Midbrain (tissue), 1 donor: ENCODE measurements around the gene STOX1.
A peak's percentile ranks its signal among the peaks of the same experiment; 100 is the strongest.
"Not testable (repeated sequence)": the region's sequence is repeated elsewhere in the genome, so short reads cannot be mapped to it uniquely, and the experiment has no call there.

ENCODE experiments used
- DNase-seq: peaks from one replicate; lab custom pipeline; 2025; lab: John Stamatoyannopoulos, UW

The STOX1 gene

DNA sequence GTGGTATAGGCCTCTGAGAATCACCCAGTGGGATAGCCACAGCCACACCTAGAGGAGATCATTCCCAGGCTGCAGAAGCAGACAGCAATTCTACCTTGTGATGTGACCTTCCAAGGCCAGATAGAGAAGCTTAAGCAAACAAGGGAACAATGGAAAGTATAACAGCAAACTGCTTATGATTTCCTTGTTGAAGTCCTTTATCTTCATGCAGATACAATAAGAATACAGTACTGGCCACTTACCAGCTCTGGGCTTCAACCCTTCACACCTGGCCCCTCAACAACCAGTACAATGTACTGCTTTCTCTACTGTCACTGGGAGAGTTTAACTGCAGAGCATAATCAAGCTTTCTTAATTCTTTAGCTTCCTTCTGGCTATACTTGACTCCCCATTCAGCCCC lies 51.2 kb downstream of the STOX1 start:
- no peak for DNase-seq

DNA sequence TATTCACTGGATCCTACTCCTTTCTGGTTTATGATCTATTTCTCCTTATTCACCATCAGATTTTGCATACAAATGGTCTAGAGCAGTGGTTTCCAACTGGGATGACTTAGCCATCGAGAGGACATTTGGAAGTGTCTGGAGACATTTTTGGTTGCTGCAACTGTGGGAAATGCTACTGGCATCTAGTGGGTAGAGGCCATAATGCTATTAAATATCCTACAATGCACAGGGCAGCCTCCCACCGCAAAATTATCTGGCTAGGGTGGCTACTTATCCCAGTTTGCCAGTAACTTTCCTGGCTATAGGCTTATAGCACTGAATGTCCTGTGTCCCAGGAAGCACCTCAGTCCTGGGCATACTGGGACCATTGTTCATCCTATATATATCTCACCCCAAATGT lies 52.3 kb downstream of the STOX1 start:
- no peak for DNase-seq

DNA sequence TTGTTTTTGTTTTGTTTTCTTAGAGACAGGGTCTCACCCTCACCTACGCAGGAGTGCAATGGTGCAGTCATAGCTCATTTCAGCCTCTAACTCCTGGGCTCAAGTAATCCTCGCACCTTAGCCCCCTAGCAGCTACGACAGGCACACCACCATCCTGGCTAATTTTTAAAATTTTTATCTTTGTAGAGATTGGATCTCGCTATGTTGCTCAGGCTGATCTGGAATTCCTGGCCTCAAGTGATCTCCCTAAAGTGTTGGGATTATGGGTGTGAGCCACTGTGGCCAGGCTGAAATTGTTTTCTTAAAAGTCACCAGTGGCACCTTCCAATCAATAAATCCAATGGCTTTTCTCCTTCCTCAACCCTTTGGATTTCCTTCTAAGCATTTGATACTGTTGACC lies 52.9 kb downstream of the STOX1 start:
- DNase-seq, result no peak

DNA sequence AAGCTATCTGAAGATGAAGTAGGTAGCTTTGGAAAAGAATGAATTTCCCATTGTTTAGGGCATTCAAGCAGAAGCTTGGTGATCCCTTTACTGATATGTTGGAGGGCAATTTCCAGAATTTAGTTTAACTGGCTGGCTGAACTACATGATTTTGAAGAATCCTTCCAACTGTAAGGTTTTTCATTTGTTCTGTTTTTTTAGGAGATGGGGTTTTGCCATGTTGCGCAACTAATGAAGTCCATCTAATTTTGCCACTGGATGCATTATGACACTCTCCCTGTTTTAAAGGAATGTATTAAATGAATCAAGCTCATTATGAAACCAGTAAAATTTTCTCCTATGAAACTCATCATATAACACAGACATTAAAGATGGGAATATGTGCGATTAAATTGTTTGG lies 67.7 kb downstream of the STOX1 start:
- DNase-seq, result no peak

DNA sequence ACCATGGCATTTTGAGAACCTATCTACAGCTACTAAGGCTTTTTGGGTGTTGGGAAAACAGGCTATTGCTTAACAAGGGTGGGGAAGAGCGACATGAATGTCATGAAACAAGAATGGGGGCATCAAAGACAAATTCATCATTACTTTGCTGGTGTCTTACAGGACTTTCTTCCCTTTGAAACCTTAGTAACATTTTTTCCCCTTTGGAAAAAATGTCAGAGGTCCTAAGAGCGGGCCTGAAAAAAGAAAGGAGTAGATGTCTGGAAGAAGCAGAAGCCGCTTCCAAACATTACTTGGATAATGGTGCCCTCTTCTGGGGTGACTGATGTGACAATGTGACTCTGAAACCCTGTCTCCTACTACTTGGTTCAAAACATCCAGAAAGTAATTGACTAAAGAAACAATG lies 70.0 kb downstream of the STOX1 start:
- DNase-seq, result peak; percentile 63

DNA sequence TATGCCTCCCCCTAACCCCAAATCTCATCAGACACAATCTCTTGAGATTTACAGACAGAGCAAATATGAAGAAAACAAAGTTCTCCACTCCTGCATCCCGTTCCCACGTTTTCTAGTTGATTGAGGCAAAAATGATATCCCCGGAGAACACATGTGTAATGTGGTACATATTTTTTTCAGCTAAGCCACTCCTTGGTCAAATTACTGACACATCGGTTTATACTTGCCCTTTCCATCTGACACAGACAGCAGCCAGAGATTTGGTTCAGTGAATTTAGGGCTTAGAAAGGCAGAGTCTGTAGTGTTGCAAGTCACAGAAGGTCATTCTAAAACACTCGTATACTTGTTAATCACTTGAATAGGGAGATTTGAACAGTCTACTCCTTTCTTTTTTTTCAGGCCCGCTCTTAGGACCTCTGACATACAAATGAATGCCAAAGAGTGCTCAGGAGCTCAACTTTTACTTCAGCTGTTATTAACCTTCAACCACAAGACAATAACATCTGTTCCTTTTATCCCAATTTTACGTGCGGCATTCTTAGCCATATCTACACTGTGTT lies 71.9 kb downstream of the STOX1 start:
- DNase-seq, result no peak

DNA sequence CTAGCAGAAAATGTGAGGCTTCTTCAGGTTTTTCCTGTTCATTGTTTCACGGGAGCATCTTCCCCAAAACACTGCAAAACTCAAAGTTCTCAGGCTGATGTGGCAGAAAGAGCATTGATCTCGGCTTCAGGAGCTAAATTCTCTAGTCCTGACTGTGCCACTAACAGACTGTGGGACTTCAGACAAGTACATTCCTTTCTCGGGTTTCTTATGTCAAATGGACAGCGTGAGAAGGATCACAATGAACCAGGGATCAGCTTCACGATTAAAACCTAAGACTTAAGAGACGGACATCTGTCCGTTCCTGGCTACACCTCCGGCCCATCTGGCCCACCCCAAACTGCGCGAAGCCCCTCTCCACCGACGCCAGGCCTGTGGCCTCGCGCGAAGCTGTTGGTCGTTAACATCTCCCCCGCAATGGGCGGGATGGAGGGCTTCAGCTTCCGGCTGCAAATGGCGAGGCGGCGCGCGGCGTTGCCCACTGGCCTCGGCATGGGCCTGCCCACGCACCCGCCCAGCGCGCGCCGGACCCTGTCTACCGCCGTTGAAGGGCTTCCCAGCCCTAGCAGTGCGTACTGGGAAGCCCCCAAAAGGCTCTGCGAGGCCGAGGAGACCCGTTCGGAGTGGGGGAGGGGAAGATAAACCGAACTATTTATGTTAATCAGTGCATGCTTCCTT lies 73.2 kb downstream of the STOX1 start:
- peak; percentile 79 for DNase-seq

DNA sequence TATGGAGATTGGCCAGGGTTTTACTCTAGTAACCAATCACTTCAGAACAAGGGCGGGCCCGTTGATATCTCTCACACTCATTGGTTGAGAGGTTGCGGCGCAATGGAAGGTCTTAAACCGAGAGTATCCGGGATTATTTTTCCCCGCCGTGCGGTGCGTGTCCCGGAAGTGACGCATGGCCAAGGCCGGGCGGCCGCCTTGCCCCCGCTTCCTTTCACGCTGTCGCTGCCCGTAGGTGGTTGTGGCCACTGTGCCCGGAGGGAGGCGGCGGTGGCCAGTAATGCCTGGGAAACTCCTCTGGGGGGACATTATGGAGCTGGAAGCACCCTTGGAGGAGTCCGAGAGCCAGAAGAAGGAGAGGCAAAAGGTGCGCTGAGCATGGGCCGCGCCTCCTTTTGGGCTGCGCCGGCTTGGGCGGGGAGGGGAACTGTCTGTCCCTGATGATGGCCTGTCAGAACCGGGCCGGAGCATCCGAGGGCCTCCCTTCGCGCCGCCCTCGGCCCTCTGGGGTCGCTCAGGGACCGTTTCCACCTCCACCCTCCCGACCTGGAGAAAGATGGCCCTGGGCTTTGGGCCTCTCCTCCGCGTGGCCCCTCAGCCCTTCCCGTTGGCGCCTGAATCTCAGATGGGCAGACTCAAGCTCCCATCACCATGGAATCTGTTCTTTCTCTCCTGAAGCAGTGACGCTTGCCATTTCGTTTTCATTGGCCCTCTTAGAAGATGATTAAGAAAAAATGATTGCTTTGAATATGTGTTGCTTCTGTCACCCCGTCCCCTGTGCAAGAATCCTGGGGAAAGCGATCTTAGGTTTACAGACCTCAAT lies 74.0 kb downstream of the STOX1 start, which contains the start of gene DDX50:
TSS of gene DDX50 (plus strand) at position 211 of the 823 bp plus-strand sequence. CDS start at position 281, 70 bp downstream.
- DNase-seq, result peak; percentile 99

DNA sequence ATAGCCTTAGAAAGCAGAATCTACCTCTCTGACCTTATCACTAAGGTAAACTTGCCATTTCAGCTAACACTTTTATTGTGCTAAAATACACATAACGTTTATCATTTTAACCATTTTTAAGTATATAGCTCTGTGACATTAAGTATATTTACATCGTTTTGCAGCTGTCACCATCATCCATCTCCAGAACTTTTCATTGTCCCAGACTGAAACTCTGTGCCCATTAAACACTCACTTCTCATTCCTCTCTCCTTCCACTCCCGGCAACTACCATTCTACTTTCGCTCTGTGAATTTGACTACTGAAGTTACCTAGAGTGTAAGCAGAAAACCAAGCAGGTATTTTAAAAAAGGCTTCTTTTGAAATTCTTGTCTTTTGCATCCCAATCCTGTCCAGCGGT lies 75.1 kb downstream of the STOX1 start:
- no peak for DNase-seq

DNA sequence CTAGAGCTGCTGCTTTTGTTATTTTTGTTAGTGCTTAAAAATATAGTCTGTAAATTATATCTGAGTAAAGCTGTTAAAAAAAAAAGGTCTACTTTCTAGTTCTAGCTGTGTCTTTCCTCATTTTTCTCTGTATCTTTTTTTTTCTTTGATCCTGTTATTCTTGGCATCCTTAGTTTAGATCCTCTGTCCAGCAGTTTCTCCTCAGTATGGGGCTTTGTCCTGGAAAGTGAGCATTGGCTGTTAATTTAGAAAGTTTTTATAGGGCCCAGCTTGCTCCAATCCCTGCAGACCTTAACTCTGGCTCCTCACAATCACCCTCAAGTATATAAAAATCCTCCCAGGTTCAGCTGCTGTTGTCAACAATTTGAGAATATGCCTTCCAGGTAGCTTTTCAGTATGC lies 97.3 kb downstream of the STOX1 start:
- DNase-seq, result no peak

DNA sequence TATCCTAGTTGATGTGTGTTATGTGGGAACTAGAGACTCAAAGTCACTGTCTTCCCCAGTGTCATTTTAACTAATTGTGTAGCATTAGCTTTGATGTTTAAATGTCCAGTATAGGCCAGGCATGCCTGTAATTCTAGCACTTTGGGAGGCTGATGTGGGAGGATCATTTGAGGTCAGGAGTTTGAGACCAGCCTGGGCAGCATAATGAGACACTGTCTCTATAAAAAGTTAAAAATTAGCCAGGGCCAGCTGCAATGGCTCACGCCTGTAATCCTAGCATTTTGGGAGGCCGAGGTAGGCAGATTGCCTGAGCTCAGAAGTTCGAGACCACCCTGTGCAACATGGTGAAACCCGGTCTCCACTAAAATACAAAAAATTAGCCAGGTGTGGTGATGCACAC lies 98.2 kb downstream of the STOX1 start:
- DNase-seq, result no peak

DNA sequence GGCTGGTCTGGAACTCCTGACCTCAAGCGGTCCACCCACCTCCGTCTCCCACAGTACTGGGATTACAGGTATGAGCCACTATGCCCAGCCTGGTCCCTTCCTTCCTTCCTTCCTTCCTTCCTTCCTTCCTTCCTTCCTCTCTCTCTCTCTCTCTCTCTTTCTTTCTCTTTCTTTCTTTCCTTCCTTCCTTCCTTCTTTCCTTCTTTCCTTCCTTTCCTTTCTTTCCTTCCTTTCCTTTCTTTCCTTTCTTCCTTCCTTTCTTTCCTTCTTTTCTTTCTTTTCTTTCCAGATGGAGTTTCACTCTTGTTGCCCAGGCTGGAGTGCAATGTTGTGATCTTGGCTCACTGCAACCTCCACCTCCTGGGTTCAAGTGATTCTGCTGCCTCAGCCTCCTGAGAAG lies 101.8 kb downstream of the STOX1 start:
- not testable (repeated sequence) for DNase-seq

DNA sequence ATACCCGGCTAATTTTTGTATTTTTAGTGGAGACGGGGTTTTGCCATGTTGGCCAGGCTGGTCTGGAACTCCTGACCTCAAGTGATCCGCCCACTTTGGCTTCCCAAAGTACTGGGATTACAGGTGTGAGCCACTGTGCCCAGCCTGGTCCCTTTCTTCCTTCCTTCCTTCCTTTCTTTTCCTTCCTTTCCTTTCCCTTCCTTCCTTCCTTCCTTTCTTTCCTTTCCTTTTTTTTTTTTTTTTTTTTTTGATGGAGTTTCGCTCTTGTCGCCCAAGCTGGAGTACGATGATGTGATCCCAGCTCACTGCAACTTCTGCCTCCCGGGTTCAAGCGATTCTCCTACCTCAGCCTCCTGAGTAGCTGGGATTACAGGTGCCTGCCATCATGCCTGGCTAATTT lies 102.6 kb downstream of the STOX1 start:
- DNase-seq, result not testable (repeated sequence)

DNA sequence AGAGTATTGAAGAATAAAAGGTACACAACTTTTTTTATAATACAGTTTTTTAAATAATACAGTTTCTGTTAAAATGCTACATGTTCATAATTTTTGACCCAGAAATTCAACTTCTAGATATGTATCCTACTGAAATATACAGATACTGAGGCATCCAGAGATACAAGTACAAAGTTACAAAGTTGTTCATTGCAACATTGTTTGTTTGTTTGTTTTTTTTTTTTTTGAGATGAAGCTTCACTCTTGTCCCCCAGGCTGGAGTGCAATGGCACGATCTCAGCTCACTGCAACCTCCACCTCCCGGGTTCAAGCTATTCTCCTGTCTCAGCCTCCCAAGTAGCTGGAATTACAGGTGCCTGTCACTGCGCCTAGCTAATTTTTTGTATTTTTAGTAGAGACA lies 105.5 kb downstream of the STOX1 start:
- not testable (repeated sequence) for DNase-seq

DNA sequence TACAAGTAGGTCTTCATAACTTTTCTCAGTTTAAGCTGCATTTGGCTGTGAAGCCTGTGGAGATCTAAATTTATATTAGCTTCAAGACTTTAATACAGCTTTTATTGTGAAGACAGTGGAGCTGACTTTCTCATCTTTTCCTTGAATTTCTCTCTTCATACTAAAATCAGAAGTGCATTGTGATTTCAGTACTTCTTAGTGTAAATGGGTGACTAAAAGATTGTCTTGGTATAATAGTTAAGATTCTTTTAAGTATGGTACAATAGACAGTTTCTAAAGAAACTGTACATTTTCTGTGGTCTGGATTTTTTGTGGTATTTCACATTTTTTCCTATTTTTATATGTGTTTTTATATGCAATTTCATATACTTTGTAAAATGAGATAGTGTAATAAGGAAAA lies 107.7 kb downstream of the STOX1 start:
- DNase-seq, result no peak

DNA sequence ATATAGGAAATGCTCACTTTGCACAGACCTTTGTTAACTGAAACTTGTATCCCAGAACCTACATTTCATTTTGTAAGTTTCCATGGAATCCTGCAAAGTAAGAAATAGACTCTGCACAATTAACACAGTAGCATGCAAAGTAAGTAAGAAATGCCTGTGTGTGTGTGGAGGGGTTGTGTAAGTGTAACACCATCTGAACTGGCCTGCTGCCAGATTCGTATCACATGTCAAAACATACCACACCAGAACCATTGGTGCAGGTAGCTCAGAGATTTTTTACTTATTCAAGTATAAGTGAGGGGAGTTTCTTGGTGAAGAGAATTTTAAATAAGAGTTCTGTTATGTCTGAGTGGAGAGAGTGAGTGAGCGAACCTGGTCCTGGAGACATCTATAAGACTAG lies 110.8 kb downstream of the STOX1 start:
- no peak for DNase-seq

DNA sequence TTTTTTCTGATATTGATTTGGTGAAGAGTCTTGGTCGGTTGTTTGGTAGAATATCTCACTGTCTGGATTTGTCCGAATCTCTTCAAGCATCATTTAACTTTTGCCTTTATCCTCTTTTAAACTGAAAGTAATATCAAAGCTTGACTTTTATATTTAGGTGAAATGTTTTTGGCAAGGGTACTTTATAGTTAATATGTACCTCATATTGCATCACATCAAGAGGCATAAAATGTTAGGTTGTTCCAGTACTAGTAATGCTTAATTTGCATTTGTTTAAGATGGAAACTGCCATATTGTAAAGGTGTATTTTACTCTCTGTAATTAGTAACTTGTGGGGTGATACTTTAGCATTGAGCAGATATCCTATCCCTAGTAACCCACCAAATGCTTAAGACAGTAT lies 111.6 kb downstream of the STOX1 start:
- DNase-seq, result no peak

DNA sequence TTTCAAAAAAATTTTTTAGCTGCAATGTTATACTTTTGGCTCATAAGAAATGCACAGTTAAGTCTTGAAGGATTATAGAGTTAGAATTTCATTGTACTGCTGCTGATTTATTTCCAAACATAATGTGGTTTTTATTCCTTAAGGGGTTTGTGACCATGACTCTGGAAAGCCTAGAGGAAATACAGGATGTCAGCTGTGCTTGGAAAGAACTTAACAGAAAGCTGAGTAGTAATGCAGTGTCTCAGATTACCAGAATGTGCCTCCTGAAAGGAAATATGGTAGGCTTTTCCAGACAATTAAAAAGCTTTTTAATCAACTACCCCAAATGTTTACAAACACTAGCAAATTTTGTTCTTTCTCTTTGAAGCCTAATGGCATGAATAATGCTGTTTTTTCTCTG lies 113.6 kb downstream of the STOX1 start:
- DNase-seq, result not testable (repeated sequence)
